PC-9 (cell line): ENCODE data around the gene ITSN2.

Source experiments
- CTCF ChIP-seq: fragments of 200-600 bp; sonication (generic); conservative IDR thresholded peaks from 2 replicates; pipeline ENCODE4 v1.6.1; 2017; ENCODE audit warnings: mixed run types, antibody characterized with exemption, mild to moderate bottlenecking, moderate library complexity
- EZH2 ChIP-seq: fragments of 200-600 bp; sonication (generic); IDR thresholded peaks from 2 replicates; pipeline ENCODE4 v1.8.0; 2017; ENCODE audit warnings: antibody characterized with exemption, low read depth

- TF ChIP-seq CTCF: no peak
- TF ChIP-seq EZH2: no peak
These were observed 112.7 kb downstream of the ITSN2 start for GRCh38 chr2:24247592-24247991.
